H1 (cell line): ENCODE results near the gene RIBC2. TPM values are rescaled to one million over a fixed set of nuclear protein-coding genes. Genes with fewer than 3 reads are reported as not detected.

ENCODE experiments used
- CEBPB ChIP-seq: IDR thresholded peaks from 2 replicates; pipeline ENCODE4 v1.6.1; 2012; ENCODE audit warnings: low read depth, low read length
- CHD1 ChIP-seq: IDR thresholded peaks from 2 replicates; pipeline ENCODE4 v1.6.1; 2012; ENCODE audit warnings: low read depth, low read length, improper control_type of control experiment
- CREB1 ChIP-seq: IDR thresholded peaks from 2 replicates; pipeline ENCODE4 v1.6.1; 2012; ENCODE audit warnings: inconsistent platforms
- EZH2 ChIP-seq: fragments of 200-600 bp; sonication (generic); IDR thresholded peaks from 2 replicates; pipeline ENCODE4 v1.7.1; 2012; ENCODE audit warnings: low read depth, mild to moderate bottlenecking, moderate library complexity, low read length, inconsistent platforms; ENCODE audit not compliant: severe bottlenecking
- SP4 ChIP-seq: IDR thresholded peaks from 2 replicates; pipeline ENCODE4 v1.6.1; 2012; ENCODE audit warnings: low read length, inconsistent platforms
- SRF ChIP-seq: IDR thresholded peaks from 2 replicates; pipeline ENCODE4 v1.6.1; 2011; ENCODE audit warnings: mild to moderate bottlenecking, low read depth, low read length, moderate library complexity
- polyA plus RNA-seq, 7 experiments: library from polyadenylated mRNA; depleted of rRNA in 3 of 7; stranded (reverse) in 5 of 7; unstranded in 2 of 7; fragments of >200 nt in 5 of 7; fragments of 200-250 nt in 2 of 7; gene quantifications; 1 replicate in 5 of 7; 2 replicates in 1 of 7; 4 replicates in 1 of 7; pipeline versions ENCODE4 v1.2.1 to v1.2.3, GENCODE V29; 2011 to 2013; ENCODE audit warnings: missing spikeins in 2 of 7, mixed read lengths in 2 of 7
- total RNA-seq: library from RNA; stranded (reverse); fragmentation: NEBNext Ultra II Directional; extraction: Animal tissue kit (Norgen Biotek cat#: 25700); gene quantifications from 2 replicates; pipeline ENCODE4 v1.2.1, GENCODE V29; 2021
- TF ChIP-seq, protein P1 (sequence below): fragments of 300-600 bp; sonication (generic); IDR thresholded peaks from 2 replicates; pipeline ENCODE4 v1.7.1; 2012; ENCODE audit warnings: low read length, moderate library complexity, mild to moderate bottlenecking, inconsistent platforms; ENCODE audit not compliant: insufficient replicate concordance
- TF ChIP-seq, protein P2 (sequence below): IDR thresholded peaks from 2 replicates; pipeline ENCODE4 v1.6.1; 2011; ENCODE audit warnings: low read length, improper control_type of control experiment

The RIBC2 gene
- total and polyA plus RNA-seq, 2 of the 8 experiments (the other 6 are each of a cell fraction or from before 2014, with no cell fraction given) = 0.79 to 2.1 TPM

DNA sequence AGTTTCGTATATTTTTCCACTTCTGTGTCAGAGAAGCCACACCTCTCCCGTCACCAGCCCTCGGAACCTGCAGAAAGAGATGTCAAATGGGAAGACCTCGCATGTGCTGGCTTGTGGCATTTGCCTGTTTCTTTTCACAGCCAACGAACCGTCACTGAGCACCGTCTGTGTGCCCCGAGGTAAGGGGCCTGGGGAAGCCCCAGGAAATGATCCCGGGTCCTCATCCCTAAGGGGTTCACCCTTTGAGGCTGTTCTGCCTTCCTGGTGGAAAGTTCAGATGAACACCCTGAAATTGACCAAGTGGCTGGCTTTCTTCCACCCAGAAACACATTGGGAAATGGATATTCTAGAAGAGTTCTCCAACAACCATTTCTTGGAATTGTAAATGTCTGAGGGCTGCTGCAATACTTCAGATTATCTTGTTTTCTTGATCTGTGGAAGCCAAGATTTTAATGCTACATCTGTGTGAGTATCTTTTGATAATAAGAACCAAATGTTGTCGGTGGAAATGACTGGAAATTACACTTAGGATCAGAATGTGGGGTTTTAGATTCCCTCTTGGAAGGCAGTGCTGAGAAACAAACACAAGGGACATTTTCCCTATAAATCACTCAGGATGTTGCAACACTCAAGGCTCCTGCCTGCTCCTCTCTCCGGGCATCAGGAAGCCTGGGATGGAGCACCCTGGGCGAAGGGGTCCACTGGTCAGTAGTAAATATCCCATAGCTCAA lies 37.6 kb downstream of the RIBC2 start (continued):
- TF ChIP-seq, protein P1, sequence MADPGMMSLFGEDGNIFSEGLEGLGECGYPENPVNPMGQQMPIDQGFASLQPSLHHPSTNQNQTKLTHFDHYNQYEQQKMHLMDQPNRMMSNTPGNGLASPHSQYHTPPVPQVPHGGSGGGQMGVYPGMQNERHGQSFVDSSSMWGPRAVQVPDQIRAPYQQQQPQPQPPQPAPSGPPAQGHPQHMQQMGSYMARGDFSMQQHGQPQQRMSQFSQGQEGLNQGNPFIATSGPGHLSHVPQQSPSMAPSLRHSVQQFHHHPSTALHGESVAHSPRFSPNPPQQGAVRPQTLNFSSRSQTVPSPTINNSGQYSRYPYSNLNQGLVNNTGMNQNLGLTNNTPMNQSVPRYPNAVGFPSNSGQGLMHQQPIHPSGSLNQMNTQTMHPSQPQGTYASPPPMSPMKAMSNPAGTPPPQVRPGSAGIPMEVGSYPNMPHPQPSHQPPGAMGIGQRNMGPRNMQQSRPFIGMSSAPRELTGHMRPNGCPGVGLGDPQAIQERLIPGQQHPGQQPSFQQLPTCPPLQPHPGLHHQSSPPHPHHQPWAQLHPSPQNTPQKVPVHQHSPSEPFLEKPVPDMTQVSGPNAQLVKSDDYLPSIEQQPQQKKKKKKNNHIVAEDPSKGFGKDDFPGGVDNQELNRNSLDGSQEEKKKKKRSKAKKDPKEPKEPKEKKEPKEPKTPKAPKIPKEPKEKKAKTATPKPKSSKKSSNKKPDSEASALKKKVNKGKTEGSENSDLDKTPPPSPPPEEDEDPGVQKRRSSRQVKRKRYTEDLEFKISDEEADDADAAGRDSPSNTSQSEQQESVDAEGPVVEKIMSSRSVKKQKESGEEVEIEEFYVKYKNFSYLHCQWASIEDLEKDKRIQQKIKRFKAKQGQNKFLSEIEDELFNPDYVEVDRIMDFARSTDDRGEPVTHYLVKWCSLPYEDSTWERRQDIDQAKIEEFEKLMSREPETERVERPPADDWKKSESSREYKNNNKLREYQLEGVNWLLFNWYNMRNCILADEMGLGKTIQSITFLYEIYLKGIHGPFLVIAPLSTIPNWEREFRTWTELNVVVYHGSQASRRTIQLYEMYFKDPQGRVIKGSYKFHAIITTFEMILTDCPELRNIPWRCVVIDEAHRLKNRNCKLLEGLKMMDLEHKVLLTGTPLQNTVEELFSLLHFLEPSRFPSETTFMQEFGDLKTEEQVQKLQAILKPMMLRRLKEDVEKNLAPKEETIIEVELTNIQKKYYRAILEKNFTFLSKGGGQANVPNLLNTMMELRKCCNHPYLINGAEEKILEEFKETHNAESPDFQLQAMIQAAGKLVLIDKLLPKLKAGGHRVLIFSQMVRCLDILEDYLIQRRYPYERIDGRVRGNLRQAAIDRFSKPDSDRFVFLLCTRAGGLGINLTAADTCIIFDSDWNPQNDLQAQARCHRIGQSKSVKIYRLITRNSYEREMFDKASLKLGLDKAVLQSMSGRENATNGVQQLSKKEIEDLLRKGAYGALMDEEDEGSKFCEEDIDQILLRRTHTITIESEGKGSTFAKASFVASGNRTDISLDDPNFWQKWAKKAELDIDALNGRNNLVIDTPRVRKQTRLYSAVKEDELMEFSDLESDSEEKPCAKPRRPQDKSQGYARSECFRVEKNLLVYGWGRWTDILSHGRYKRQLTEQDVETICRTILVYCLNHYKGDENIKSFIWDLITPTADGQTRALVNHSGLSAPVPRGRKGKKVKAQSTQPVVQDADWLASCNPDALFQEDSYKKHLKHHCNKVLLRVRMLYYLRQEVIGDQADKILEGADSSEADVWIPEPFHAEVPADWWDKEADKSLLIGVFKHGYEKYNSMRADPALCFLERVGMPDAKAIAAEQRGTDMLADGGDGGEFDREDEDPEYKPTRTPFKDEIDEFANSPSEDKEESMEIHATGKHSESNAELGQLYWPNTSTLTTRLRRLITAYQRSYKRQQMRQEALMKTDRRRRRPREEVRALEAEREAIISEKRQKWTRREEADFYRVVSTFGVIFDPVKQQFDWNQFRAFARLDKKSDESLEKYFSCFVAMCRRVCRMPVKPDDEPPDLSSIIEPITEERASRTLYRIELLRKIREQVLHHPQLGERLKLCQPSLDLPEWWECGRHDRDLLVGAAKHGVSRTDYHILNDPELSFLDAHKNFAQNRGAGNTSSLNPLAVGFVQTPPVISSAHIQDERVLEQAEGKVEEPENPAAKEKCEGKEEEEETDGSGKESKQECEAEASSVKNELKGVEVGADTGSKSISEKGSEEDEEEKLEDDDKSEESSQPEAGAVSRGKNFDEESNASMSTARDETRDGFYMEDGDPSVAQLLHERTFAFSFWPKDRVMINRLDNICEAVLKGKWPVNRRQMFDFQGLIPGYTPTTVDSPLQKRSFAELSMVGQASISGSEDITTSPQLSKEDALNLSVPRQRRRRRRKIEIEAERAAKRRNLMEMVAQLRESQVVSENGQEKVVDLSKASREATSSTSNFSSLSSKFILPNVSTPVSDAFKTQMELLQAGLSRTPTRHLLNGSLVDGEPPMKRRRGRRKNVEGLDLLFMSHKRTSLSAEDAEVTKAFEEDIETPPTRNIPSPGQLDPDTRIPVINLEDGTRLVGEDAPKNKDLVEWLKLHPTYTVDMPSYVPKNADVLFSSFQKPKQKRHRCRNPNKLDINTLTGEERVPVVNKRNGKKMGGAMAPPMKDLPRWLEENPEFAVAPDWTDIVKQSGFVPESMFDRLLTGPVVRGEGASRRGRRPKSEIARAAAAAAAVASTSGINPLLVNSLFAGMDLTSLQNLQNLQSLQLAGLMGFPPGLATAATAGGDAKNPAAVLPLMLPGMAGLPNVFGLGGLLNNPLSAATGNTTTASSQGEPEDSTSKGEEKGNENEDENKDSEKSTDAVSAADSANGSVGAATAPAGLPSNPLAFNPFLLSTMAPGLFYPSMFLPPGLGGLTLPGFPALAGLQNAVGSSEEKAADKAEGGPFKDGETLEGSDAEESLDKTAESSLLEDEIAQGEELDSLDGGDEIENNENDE = no peak
- TF ChIP-seq CEBPB (no peak), CREB1 (no peak), CHD1 (no peak), EZH2 (no peak), SP4 (no peak), SRF (no peak)
- TF ChIP-seq, protein P2, sequence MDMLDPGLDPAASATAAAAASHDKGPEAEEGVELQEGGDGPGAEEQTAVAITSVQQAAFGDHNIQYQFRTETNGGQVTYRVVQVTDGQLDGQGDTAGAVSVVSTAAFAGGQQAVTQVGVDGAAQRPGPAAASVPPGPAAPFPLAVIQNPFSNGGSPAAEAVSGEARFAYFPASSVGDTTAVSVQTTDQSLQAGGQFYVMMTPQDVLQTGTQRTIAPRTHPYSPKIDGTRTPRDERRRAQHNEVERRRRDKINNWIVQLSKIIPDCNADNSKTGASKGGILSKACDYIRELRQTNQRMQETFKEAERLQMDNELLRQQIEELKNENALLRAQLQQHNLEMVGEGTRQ = no peak
